Panc1 (cell line): ENCODE data around the gene OR13G1. TPM values are rescaled to one million over a fixed set of nuclear protein-coding genes. Genes with fewer than 3 reads are reported as not detected.
"Not testable (repeated sequence)": the region's sequence is repeated elsewhere in the genome, so short reads cannot be mapped to it uniquely, and the experiment has no call there.

Source experiments
- ATAC-seq: fragments of 200-7000 bp; cut with Tn5 transposase; 2 replicates; pipeline ENCODE4 v1.9.1; 2020; ENCODE audit warnings: mild to moderate bottlenecking, moderate library complexity
- BruUV-seq: library from RNA; stranded (reverse); fragments of 400-500 nt; replicated peaks from 2 replicates; lab custom pipeline; 2021; lab: Mats Ljungman, UMichigan
- CTCF ChIA-PET: fragments of 300-600 bp; sonication (Branson Sonifier 250); formaldehyde crosslinking; loops from one replicate; lab custom pipeline; 2022; ENCODE audit warnings: antibody characterized with exemption; lab: Charles Lee
- POLR2A ChIA-PET: fragments of 300-600 bp; sonication (Branson Sonifier 250); formaldehyde crosslinking; loops from one replicate; lab custom pipeline; 2022; ENCODE audit warnings: antibody characterized with exemption; lab: Charles Lee
- DNase-seq: peaks from one replicate; pipeline ENCODE4 v3.0.0-alpha.2; 2010; ENCODE audit warnings: low read depth, low spot score
- H3K27ac ChIP-seq: 2 replicates; pipeline ENCODE4 v1.5.1; 2011; ENCODE audit warnings: mild to moderate bottlenecking, low read length, inconsistent platforms
- H3K27me3 ChIP-seq: fragments of 200-500 bp; sonication (Bioruptor generic); 2 replicates; pipeline ENCODE4 v1.6.0; 2014; ENCODE audit warnings: low read length, inconsistent platforms; ENCODE audit not compliant: control insufficient read depth, insufficient read depth
- H3K36me3 ChIP-seq: fragments of 200-500 bp; sonication (Bioruptor generic); 2 replicates; pipeline ENCODE4 v1.5.1; 2014; ENCODE audit warnings: inconsistent platforms, mild to moderate bottlenecking, low read length, moderate library complexity; ENCODE audit not compliant: control insufficient read depth, insufficient read depth
- H3K4me1 ChIP-seq: 2 replicates; pipeline ENCODE4 v1.5.1; 2011; ENCODE audit warnings: inconsistent platforms, mild to moderate bottlenecking, low read length, moderate library complexity; ENCODE audit not compliant: control insufficient read depth, insufficient read depth
- H3K4me3 ChIP-seq, 2 experiments: 2 replicates each; pipeline ENCODE4 v1.5.1; 2011 to 2012; ENCODE audit warnings: low read depth in 2 of 2, low read length in 2 of 2, mild to moderate bottlenecking in 2 of 2, inconsistent platforms in 1 of 2, moderate library complexity in 1 of 2
- H3K9me3 ChIP-seq: fragments of 200-500 bp; sonication (Bioruptor generic); 2 replicates; pipeline ENCODE4 v1.5.1; 2014; ENCODE audit warnings: low read depth, mild to moderate bottlenecking, inconsistent platforms, low read length, moderate library complexity; ENCODE audit not compliant: control insufficient read depth, insufficient read depth
- POLR2AphosphoS5 ChIP-seq: IDR thresholded peaks from 2 replicates; pipeline ENCODE4 v1.6.1; 2012; ENCODE audit warnings: mild to moderate bottlenecking, low read depth, low read length, moderate library complexity
- SIN3A ChIP-seq: IDR thresholded peaks from 2 replicates; pipeline ENCODE4 v1.6.1; 2012; ENCODE audit warnings: low read depth, mild to moderate bottlenecking, low read length, moderate library complexity, borderline replicate concordance; ENCODE audit not compliant: insufficient read depth
- TCF7L2 ChIP-seq: IDR thresholded peaks from 2 replicates; pipeline ENCODE4 v1.6.1; 2011; ENCODE audit warnings: mild to moderate bottlenecking, low read depth, low read length, inconsistent platforms
- in situ Hi-C: cut with HindIII; loops from 2 replicates; pipeline ENCODE4 v1.10.0; 2016; ENCODE audit warnings: low sequenced_read_pairs, low pct_unique_long_range_greater_than_20kb
- intact Hi-C: fragments of 100-400 bp; cut with micrococcal nuclease; formaldehyde crosslinking; loops from one replicate; pipeline ENCODE4 v1.10.0; 2022; ENCODE audit not compliant: unreplicated experiment
- total RNA-seq: library from RNA; stranded (reverse); gene quantifications from one replicate; pipeline ENCODE4 v1.2.1, GENCODE V29; 2021; ENCODE audit not compliant: unreplicated experiment
- TF ChIP-seq, protein P1 (sequence below), 2 experiments: IDR thresholded peaks; 2 replicates each; pipeline ENCODE4 v1.6.1; 2011 to 2012; ENCODE audit warnings: low read depth in 2 of 2, control low read depth in 1 of 2, low read length in 1 of 2, mild to moderate bottlenecking in 1 of 2, moderate library complexity in 1 of 2; ENCODE audit not compliant: insufficient read depth in 1 of 2
- TF ChIP-seq, protein P2 (sequence below): fragments of 450-650 bp; IDR thresholded peaks from 2 replicates; pipeline ENCODE4 v1.5.1; 2017; ENCODE audit warnings: mild to moderate bottlenecking

OR13G1 gene
- total RNA-seq, 1 experiment from 2014 or later: not detected

DNA sequence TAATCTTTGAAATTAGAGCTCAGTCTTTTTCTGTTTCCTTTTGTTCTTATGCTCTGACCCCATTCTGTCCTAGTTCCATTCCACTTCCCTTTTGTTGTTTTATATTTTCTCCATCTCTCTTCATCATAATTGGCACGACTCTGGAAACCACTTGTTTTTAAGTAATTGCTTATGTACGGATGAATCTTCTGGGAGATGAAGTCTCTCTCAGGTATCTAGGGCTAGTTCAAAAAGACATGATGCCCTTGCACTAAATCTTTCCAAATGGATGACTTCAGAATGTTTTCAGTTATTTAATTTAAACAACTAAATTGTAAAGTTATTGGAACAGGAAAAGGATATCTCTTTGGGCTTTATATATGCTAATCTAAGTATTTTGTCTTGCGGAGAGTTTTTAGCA is 37.0 kb upstream of the OR13G1 start, which contains the start of gene OR6F1:
OR6F1 (minus strand) TSS at position 101 of the 400 bp plus-strand sequence. CDS start 3,891 bp downstream, outside the sequence.
- Histone ChIP-seq H3K36me3 (no peaks in the 10 kb centered on the region), H3K27ac (no peak within 1 kb of the TSS), H3K27me3 (no peaks in the 10 kb centered on the region), H3K4me3 (no peak within 1 kb of the TSS), H3K9me3 (no peaks in the 10 kb centered on the region; the same call in 1 of the 2 replicates), H3K4me1 (no peaks in the 10 kb centered on the region)
- no TSS peak for BruUV-seq
- TF ChIP-seq TCF7L2: no peak
- ChIA-PET CTCF (interaction anchor here (0.6 kb wide), 1 partner anchor 20 kb away, joined by 5 read pairs; no protein-coding TSS in a partner anchor), POLR2A (no interaction called here)
- in situ Hi-C loops (no loop called here), intact Hi-C loops (no loop called here)
- DNase-seq: no peak
- ATAC-seq: no peak

- in situ Hi-C loops (no loop called here), intact Hi-C loops (no loop called here)
- Histone ChIP-seq H3K36me3 (no peaks in the 10 kb centered on the region), H3K4me3 (no peak overlapping the region), H3K4me1 (no peaks in the 10 kb centered on the region), H3K9me3 (no peaks in the 10 kb centered on the region; the same call in 1 of the 2 replicates), H3K27me3 (no peaks in the 10 kb centered on the region), H3K27ac (no peak overlapping the region)
- no peak for TF ChIP-seq SIN3A
- no peak for TF ChIP-seq POLR2AphosphoS5
- TF ChIP-seq, protein P1, sequence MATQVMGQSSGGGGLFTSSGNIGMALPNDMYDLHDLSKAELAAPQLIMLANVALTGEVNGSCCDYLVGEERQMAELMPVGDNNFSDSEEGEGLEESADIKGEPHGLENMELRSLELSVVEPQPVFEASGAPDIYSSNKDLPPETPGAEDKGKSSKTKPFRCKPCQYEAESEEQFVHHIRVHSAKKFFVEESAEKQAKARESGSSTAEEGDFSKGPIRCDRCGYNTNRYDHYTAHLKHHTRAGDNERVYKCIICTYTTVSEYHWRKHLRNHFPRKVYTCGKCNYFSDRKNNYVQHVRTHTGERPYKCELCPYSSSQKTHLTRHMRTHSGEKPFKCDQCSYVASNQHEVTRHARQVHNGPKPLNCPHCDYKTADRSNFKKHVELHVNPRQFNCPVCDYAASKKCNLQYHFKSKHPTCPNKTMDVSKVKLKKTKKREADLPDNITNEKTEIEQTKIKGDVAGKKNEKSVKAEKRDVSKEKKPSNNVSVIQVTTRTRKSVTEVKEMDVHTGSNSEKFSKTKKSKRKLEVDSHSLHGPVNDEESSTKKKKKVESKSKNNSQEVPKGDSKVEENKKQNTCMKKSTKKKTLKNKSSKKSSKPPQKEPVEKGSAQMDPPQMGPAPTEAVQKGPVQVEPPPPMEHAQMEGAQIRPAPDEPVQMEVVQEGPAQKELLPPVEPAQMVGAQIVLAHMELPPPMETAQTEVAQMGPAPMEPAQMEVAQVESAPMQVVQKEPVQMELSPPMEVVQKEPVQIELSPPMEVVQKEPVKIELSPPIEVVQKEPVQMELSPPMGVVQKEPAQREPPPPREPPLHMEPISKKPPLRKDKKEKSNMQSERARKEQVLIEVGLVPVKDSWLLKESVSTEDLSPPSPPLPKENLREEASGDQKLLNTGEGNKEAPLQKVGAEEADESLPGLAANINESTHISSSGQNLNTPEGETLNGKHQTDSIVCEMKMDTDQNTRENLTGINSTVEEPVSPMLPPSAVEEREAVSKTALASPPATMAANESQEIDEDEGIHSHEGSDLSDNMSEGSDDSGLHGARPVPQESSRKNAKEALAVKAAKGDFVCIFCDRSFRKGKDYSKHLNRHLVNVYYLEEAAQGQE (IDR thresholded peaks at IDR 0.05; ENCODE audit: insufficient read depth in 1 of 2, low read depth in 2 of 2, low read length in 1 of 2): no peak
- TF ChIP-seq TCF7L2: no peak
- TF ChIP-seq, protein P2, sequence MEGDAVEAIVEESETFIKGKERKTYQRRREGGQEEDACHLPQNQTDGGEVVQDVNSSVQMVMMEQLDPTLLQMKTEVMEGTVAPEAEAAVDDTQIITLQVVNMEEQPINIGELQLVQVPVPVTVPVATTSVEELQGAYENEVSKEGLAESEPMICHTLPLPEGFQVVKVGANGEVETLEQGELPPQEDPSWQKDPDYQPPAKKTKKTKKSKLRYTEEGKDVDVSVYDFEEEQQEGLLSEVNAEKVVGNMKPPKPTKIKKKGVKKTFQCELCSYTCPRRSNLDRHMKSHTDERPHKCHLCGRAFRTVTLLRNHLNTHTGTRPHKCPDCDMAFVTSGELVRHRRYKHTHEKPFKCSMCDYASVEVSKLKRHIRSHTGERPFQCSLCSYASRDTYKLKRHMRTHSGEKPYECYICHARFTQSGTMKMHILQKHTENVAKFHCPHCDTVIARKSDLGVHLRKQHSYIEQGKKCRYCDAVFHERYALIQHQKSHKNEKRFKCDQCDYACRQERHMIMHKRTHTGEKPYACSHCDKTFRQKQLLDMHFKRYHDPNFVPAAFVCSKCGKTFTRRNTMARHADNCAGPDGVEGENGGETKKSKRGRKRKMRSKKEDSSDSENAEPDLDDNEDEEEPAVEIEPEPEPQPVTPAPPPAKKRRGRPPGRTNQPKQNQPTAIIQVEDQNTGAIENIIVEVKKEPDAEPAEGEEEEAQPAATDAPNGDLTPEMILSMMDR: no peak
- DNase-seq (no peak), ATAC-seq (no peak)
- ChIA-PET POLR2A (no interaction called here), CTCF (no interaction called here)
- BruUV-seq: no TSS peak
Observed at GRCh38 chr1:247713753-247714152, 34.2 kb upstream of the OR13G1 start.

DNA sequence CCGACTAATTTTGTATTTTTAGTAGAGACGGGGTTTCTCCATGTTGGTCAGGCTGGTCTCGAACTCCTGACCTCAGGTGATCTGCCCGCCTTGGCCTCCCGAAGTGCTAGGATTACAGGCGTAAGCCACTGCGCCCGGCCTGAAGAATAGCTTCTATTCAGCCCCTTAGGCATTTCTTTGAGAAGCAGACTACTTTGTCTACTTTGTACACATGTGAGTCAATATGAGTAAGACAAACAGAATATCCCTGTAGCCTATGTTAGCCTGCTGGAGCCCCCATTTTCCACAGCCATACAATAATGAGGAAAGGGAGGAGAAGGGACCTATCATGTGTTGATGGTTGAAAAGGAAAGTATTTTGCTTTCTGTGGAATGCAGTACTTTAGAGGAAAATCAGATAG is 31.1 kb upstream of the OR13G1 start:
- ATAC-seq, H3K36me3 ChIP-seq, CTCF ChIA-PET, DNase-seq, H3K4me1 ChIP-seq, POLR2A ChIA-PET, in situ Hi-C loops, H3K9me3 ChIP-seq, H3K27me3 ChIP-seq, H3K27ac ChIP-seq, intact Hi-C loops, BruUV-seq, H3K4me3 ChIP-seq: not testable (repeated sequence)
